GM10248 (cell line): ENCODE measurements around the gene LIX1.

Experiments
- CTCF ChIA-PET: fragments of 300-600 bp; sonication (Branson Sonifier 250); formaldehyde crosslinking; extraction: SDS; loops from one replicate; lab custom pipeline; 2021; ENCODE audit warnings: antibody characterized with exemption; lab: Yijun Ruan, JAX
- POLR2A ChIA-PET: fragments of 350-650 bp; sonication (Branson Sonifier 250); formaldehyde crosslinking; extraction: SDS; loops from one replicate; lab custom pipeline; 2020; ENCODE audit warnings: antibody characterized with exemption; lab: Yijun Ruan, JAX
- DNase-seq: peaks from one replicate; pipeline ENCODE4 v3.0.0; 2012; ENCODE audit errors: extremely low spot score
- CTCF ChIP-seq: IDR thresholded peaks from 2 replicates; pipeline ENCODE4 v1.5.1; 2012; ENCODE audit warnings: mild to moderate bottlenecking, low read depth; ENCODE audit errors: extremely low read depth, missing control alignments, control extremely low read depth

Gene LIX1

GRCh38 chr5:97044052-97044451, 98.4 kb downstream of the LIX1 start:
- POLR2A ChIA-PET = no interaction called here
- TF ChIP-seq CTCF = peak; percentile 25

GRCh38 chr5:97043511-97043910, 98.9 kb downstream of the LIX1 start:
- TF ChIP-seq CTCF = no peak
- CTCF ChIA-PET = interaction anchor here (0.6 to 4.4 kb wide), 4 partner anchors 11 to 118 kb away, joined by 3 to 23 read pairs (median 6); no protein-coding TSS in a partner anchor
- DNase-seq = no peak
- POLR2A ChIA-PET = no interaction called here

More at GRCh38 chr5:97044052-97044451, 98.4 kb downstream of the LIX1 start:
- DNase-seq = no peak
- CTCF ChIA-PET = interaction anchor here (0.6 to 4.4 kb wide), 5 partner anchors 8 to 118 kb away, joined by 3 to 23 read pairs (median 5); no protein-coding TSS in a partner anchor

- CTCF ChIA-PET = interaction anchor here (1.1 to 4.4 kb wide), 4 partner anchors 11 to 119 kb away, joined by 3 to 23 read pairs (median 6); no protein-coding TSS in a partner anchor
- no peak for DNase-seq
- no peak for TF ChIP-seq CTCF
- POLR2A ChIA-PET = no interaction called here
Observed at GRCh38 chr5:97042996-97043395, 99.4 kb downstream of the LIX1 start.
